ENCODE results near the gene GBA3.

DNA sequence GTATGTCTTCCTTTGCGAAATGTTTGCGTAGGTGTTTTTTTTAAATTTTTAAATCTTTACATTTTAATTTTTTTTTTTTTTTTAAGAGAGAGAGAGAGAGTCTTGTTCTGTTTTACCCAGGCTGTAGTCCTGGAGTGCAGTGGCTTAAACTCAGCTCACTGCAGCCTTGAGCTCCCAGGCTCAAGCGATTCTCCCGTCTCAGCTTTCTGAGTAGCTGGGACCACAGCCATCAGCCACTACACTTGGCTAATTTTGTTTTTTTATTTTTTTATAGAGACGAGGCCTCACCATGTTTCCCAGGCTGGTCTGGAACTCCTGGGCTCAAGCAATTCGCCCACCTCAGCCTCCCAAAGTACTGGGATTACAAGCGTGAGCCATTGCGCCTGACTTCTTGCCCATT lies 43.7 kb upstream of the GBA3 start:
- no peak for TF ChIP-seq POLR2A (IDR thresholded peaks at IDR 0.05)
- TF ChIP-seq, protein P1, sequence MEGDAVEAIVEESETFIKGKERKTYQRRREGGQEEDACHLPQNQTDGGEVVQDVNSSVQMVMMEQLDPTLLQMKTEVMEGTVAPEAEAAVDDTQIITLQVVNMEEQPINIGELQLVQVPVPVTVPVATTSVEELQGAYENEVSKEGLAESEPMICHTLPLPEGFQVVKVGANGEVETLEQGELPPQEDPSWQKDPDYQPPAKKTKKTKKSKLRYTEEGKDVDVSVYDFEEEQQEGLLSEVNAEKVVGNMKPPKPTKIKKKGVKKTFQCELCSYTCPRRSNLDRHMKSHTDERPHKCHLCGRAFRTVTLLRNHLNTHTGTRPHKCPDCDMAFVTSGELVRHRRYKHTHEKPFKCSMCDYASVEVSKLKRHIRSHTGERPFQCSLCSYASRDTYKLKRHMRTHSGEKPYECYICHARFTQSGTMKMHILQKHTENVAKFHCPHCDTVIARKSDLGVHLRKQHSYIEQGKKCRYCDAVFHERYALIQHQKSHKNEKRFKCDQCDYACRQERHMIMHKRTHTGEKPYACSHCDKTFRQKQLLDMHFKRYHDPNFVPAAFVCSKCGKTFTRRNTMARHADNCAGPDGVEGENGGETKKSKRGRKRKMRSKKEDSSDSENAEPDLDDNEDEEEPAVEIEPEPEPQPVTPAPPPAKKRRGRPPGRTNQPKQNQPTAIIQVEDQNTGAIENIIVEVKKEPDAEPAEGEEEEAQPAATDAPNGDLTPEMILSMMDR (IDR thresholded peaks at IDR 0.05), result no peak

Data from uterus (tissue), 2 donors.